Measurements from ENCODE around the gene COPZ1.

DNA sequence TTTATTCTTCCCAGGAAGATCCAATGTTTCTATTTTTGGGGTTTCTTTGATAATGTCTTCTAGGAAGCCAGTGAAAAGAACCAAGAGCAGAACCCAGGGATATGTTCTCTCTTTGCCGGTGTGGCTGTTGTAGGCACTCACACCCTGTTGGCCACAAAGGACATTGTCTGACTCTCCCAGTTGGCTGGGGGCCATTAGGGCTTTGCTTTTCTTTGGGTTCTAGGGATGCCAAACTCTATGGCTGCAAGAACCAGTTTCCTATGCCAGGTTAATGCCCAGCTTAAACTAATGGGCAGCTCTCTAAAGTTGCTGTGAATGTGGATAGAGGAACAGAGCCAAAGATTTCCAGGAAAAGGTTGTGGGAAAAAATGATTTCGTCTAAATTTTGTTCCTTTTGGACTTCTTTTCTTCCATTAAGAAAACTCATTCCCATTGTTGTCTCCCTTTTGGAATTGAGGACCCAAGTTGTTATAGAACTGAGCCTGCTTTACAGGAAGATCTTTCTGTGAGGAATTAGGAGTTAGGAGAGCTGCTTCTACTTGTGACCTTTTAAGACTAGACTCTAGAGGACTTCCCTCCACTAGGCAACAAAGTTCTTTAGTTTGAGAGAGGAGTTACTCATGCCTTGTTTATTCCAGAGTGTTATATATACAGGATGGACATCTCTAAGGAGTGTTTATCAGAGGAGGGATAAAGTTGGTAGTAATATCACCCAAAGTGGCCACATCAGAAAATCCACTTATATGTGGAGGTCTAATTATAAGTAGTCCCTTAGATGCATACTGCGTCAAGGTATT lies 13.1 kb downstream of the COPZ1 start:
- TF ChIP-seq BACH2 (CRISPR knock-in tag; IDR thresholded peaks at IDR 0.05; ENCODE audit: borderline replicate concordance), result no peak
- TF ChIP-seq, protein P1, sequence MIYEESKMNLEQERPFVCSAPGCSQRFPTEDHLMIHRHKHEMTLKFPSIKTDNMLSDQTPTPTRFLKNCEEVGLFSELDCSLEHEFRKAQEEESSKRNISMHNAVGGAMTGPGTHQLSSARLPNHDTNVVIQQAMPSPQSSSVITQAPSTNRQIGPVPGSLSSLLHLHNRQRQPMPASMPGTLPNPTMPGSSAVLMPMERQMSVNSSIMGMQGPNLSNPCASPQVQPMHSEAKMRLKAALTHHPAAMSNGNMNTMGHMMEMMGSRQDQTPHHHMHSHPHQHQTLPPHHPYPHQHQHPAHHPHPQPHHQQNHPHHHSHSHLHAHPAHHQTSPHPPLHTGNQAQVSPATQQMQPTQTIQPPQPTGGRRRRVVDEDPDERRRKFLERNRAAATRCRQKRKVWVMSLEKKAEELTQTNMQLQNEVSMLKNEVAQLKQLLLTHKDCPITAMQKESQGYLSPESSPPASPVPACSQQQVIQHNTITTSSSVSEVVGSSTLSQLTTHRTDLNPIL (CRISPR knock-in tag; IDR thresholded peaks at IDR 0.05; ENCODE audit: low read depth), result no peak
- no peak for TF ChIP-seq ESRRG (CRISPR knock-in tag; IDR thresholded peaks at IDR 0.05)
- TF ChIP-seq, protein P2, sequence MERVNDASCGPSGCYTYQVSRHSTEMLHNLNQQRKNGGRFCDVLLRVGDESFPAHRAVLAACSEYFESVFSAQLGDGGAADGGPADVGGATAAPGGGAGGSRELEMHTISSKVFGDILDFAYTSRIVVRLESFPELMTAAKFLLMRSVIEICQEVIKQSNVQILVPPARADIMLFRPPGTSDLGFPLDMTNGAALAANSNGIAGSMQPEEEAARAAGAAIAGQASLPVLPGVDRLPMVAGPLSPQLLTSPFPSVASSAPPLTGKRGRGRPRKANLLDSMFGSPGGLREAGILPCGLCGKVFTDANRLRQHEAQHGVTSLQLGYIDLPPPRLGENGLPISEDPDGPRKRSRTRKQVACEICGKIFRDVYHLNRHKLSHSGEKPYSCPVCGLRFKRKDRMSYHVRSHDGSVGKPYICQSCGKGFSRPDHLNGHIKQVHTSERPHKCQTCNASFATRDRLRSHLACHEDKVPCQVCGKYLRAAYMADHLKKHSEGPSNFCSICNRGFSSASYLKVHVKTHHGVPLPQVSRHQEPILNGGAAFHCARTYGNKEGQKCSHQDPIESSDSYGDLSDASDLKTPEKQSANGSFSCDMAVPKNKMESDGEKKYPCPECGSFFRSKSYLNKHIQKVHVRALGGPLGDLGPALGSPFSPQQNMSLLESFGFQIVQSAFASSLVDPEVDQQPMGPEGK (CRISPR knock-in tag; IDR thresholded peaks at IDR 0.05; ENCODE audit: borderline replicate concordance), result no peak

All from SK-N-SH treated with all-trans-retinoic acid at 6 μM for 48 hours (cell line).